Measurements from ENCODE around the gene MAP6. TPM values are rescaled to one million over a fixed set of nuclear protein-coding genes. Genes with fewer than 3 reads are reported as not detected.

Gene MAP6
- total and polyA plus RNA-seq, 9 of the 15 experiments (the other 6 are each of a cell fraction or from before 2014, with no cell fraction given): not detected

GRCh38 chr11:75558939-75559843, 109.6 kb downstream of the MAP6 start (continued):
- TF ChIP-seq ZZZ3 (IDR thresholded peaks at IDR 0.05): no peak
- TF ChIP-seq ETV6 (IDR thresholded peaks at IDR 0.05; ENCODE audit: borderline replicate concordance in 1 of 2, low read depth in 2 of 2, low read length in 1 of 2): no peak
- TF ChIP-seq ETV6 (CRISPR knock-in tag; IDR thresholded peaks at IDR 0.05; ENCODE audit: borderline replicate concordance): no peak
- no peak for TF ChIP-seq ZNF507 (tag; conservative IDR thresholded peaks at IDR 0.05)
- TF ChIP-seq ZBTB26 (CRISPR knock-in tag; IDR thresholded peaks at IDR 0.05): no peak
- 0 out of 2 replicates have a peak, but pooled peaks have one; percentile 31 for TF ChIP-seq EP300 (IDR thresholded peaks at IDR 0.05; ENCODE audit: low read length)
- TF ChIP-seq PATZ1 (CRISPR knock-in tag; IDR thresholded peaks at IDR 0.05; ENCODE audit: borderline replicate concordance): no peak
- TF ChIP-seq RBM34 (IDR thresholded peaks at IDR 0.05; ENCODE audit: borderline replicate concordance, insufficient read depth, low read length): no peak
- no peak for TF ChIP-seq TAF15 (IDR thresholded peaks at IDR 0.05; ENCODE audit: low read depth, low read length)
- TF ChIP-seq CSDE1 (IDR thresholded peaks at IDR 0.05): no peak
- TF ChIP-seq XRCC3 (IDR thresholded peaks at IDR 0.05): no peak
- no peak for TF ChIP-seq ETS1 (conservative IDR thresholded peaks at IDR 0.05; ENCODE audit: control insufficient read depth, low read depth, low read length)
- no peak for TF ChIP-seq DEAF1 (CRISPR knock-in tag; IDR thresholded peaks at IDR 0.05)
- peak; percentile 27; the same call in 1 of the 2 replicates for TF ChIP-seq BHLHE40 (IDR thresholded peaks at IDR 0.05; ENCODE audit: low read length)
- TF ChIP-seq TEAD1 (CRISPR knock-in tag; IDR thresholded peaks at IDR 0.05): peak in 1 of 2 experiments; percentile 95; a peak in 1 of 4 replicates
- TF ChIP-seq E2F6 (IDR thresholded peaks at IDR 0.05; ENCODE audit: borderline replicate concordance in 1 of 2, extremely low read depth in 1 of 2, insufficient read depth in 1 of 2, insufficient read length in 1 of 2, low read depth in 1 of 2, low read length in 1 of 2, poor library complexity in 1 of 2, severe bottlenecking in 1 of 2): peak in 1 of 2 experiments; percentile 77
- peak; percentile 54; the same call in 1 of the 2 replicates for TF ChIP-seq MAFK (IDR thresholded peaks at IDR 0.05; ENCODE audit: low read length)

Data from K562 (cell line).